Left cardiac atrium (tissue), 2 donors: ENCODE data around the gene KIF5C. TPM values are rescaled to one million over a fixed set of nuclear protein-coding genes. Genes with fewer than 3 reads are reported as not detected.

ENCODE experiments used
- total RNA-seq, 2 donors: library from RNA; stranded (reverse); fragmentation: NEBNext Ultra II Directional; extraction: Animal tissue kit (Norgen Biotek cat#: 25700); gene quantifications; one replicate each; pipeline ENCODE4 v1.2.1, GENCODE V29; 2021
- donor health status: DM: no; HTN: yes; CAD: no; lungs with severe emphysema.
- donor health status: DM: yes; HTN: yes; CAD: no.

KIF5C gene
- total RNA-seq, 2 donors from 2014 or later: 1.1 to 1.4 TPM

Other genes starting within 250 kb of the KIF5C start
- gene EPC2, start 230.5 kb upstream of the KIF5C start, total RNA-seq: 10 to 100 TPM; 19.1 to 22.3 TPM
- not detected for gene LYPD6B, start 163.5 kb downstream of the KIF5C start, total RNA-seq